GF-D8 (cell line): ENCODE measurements around the gene ZNF609.

Experiments used
- DNase-seq: peaks from one replicate; lab custom pipeline; 2025; lab: John Stamatoyannopoulos, UW

ZNF609 gene

GRCh38 chr15:64460206-64460723, at the start of gene ZNF609:
TSS of gene ZNF609 (plus strand) at chr15:64460578. CDS start at chr15:64499420, 38,842 bp downstream.
- peak; percentile 64 for DNase-seq

GRCh38 chr15:64412216-64412615, 48.2 kb upstream of the ZNF609 start:
- no peak for DNase-seq

- DNase-seq: no peak
Measured at GRCh38 chr15:64422697-64423096, 37.7 kb upstream of the ZNF609 start.

- DNase-seq: no peak
Measured at GRCh38 chr15:64423970-64424369, 36.4 kb upstream of the ZNF609 start.

GRCh38 chr15:64425221-64425620, 35.2 kb upstream of the ZNF609 start:
- DNase-seq: no peak

GRCh38 chr15:64426845-64427465, 33.4 kb upstream of the ZNF609 start:
- DNase-seq: peak; percentile 40

GRCh38 chr15:64429448-64429847, 30.9 kb upstream of the ZNF609 start:
- DNase-seq: no peak

GRCh38 chr15:64430000-64430735, 30.2 kb upstream of the ZNF609 start:
- peak; percentile 94 for DNase-seq

- no peak for DNase-seq
Measured at GRCh38 chr15:64437982-64438381, 22.4 kb upstream of the ZNF609 start.

- peak; percentile 78 for DNase-seq
Measured at GRCh38 chr15:64438653-64439447, 21.5 kb upstream of the ZNF609 start.

GRCh38 chr15:64441852-64442251, 18.5 kb upstream of the ZNF609 start:
- no peak for DNase-seq

GRCh38 chr15:64443016-64443415, 17.4 kb upstream of the ZNF609 start:
- DNase-seq: no peak

- DNase-seq: no peak
Measured at GRCh38 chr15:64443747-64444621, 16.4 kb upstream of the ZNF609 start.

GRCh38 chr15:64444836-64445235, 15.5 kb upstream of the ZNF609 start:
- no peak for DNase-seq

GRCh38 chr15:64447536-64448315, 12.7 kb upstream of the ZNF609 start:
- peak; percentile 15 for DNase-seq

- DNase-seq: no peak
Measured at GRCh38 chr15:64452988-64453688, 7.2 kb upstream of the ZNF609 start.

- DNase-seq: no peak
Measured at GRCh38 chr15:64453689-64454037, 6.7 kb upstream of the ZNF609 start.

- no peak for DNase-seq
Measured at GRCh38 chr15:64454282-64454681, 6.1 kb upstream of the ZNF609 start.

GRCh38 chr15:64455961-64456371, 4.4 kb upstream of the ZNF609 start:
- DNase-seq: peak; percentile 84

GRCh38 chr15:64456634-64457108, 3.7 kb upstream of the ZNF609 start:
- DNase-seq: peak; percentile 80
